CD1c-positive myeloid dendritic cell (primary cell): ENCODE measurements around the gene ADARB2.

Experiments used
- DNase-seq: peaks from one replicate; pipeline ENCODE4 v3.0.0-alpha.2; 2016; ENCODE audit errors: extremely low spot score

The ADARB2 gene

DNA sequence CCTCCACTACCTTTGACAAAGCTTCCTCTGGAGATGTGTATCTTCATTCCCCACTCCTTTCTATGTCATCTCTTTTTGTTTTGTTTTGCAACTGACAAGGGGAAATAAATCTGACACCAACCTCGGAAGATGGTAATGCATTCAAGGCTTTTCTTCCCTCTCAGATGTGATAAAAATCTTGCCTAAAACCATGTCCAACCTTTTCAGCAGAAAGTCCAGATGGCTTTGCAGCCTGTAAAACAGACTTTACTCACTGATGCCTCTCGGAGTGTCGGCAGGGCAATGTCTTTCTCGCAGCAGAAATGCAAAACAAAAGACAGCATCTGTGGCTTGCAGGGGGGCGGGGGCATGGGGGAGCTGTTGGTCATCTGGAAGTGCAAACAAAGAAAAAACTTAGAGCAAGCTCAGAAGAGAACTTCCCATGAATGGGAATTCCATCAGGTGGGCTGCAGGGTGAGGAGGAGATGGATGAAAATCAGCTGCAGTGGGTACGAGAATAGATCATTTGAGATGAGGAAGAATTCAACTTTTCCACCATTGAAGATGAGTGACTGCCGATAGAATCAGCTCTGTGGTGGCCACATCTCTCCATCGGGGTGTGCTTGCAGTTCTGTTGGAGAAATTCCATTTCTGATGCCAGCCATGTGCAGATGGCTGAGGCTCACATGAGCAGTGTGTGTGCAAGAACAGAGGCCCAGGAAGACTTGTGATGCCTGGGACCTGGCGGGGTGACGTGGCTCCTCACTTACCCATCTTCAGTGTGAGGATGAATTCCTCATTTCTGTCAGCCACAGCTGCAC lies 443.5 kb downstream of the ADARB2 start:
- no peak for DNase-seq

DNA sequence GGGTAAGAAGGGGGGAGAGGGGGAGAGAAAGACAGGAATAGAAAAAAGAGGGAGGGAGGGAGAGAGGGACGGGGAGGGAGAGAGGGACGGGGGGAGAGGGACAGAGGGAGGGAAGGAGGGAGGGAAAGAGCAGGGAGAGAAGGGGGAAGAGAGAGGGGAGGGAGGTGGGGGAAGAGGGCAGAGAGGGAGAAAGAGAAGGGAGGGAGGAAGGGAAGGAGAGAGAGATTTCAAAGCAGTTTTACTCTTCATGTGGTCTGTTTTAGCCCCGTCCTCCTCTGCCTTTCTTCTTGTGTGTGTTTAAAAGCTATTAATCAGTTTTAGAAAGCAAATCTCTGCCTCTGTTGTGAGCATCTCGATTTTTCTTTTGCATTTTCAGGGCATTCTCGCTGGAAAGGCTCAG lies 444.2 kb downstream of the ADARB2 start:
- DNase-seq, result no peak

DNA sequence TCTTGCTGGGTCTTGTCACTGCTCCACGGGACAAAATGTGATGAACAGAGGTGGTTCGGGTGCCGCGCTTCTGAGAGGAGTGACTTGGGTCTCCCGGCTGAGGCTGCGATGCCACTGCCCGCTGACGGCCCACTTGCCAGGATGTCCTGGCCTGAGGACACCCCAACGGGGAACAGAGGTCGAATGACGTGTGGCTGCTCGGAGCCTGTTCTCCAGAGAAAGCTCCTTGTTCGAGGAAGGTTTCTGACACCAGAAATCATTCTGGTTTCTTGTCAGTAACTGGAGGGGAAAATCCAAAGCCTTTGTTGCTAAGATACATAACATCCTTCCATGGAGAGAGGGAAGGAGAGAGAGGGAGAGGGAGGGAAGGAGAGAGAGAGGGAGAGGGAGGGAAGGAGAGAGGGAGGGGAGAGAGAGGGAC lies 444.7 kb downstream of the ADARB2 start:
- DNase-seq, result no peak

DNA sequence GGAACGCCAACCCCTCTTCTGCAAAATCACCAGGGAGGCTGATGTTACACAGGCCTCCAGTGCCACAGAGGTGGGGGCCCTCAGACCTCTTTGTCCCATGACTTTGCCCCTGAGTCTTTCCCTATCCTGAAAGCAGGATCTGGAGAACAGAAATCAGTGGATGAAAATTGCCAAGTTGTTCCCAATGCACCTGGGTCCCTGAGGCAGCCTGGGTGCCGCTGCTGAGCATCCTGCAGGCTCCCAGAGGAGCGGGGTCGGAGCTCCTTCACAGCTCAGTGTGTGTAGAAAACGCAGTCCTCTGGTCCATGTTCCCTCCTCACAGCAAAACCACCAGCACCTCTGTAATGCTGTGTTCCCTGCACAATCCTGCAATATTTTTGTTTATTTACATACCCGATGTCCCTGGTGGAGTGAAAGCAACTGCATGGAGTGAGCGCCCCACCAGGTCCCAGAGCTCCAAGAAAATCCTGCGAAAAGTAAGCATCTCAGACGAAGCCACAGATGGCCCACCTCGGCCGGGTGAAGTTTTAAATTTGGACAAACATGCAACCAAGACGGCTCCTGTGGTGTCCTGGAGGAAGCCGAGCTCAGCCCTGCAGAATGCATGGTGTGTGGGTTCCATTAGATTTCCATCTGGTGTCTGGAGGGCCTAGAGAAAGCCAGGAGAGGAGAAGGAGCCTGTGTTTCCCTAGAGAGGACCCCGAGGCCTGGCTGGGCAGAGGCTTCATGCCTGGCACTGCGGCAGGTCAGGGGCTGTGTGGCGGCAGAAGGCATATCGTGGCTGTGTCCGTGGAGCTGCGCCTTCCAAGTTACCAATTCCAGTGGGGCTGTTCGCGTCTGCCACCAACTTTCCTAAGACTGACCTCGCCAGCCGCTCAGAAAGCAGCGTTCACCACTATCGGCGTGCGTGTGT lies 445.9 kb downstream of the ADARB2 start:
- DNase-seq, result no peak

DNA sequence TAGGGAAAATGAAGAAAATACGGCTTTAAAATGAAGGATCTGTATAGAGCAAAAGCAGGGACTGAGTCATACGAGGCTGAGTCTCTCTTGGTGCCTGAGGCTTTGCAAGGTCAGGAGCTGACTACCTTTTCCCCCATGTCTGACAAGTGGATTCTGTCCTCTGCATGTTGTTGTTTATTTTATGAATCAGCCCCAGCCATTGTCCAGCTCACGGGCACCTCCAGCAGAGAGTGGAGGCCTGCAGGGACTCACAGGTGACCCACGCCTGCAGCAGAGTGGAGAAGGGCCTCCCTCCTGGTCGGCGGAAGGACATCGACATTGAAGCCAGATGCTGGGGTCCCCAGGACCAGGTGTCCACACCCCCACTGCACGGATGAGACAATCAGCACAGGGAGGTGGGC lies 447.3 kb downstream of the ADARB2 start:
- DNase-seq, result no peak

- DNase-seq, result no peak
Observed at GRCh38 chr10:1289591-1289990, 447.7 kb downstream of the ADARB2 start.

GRCh38 chr10:1287971-1288401 lies 449.3 kb downstream of the ADARB2 start:
- DNase-seq, result peak; percentile 27

- peak; percentile 2 for DNase-seq
Observed at GRCh38 chr10:1287487-1287886, 449.8 kb downstream of the ADARB2 start.

GRCh38 chr10:1284076-1284475 lies 453.2 kb downstream of the ADARB2 start:
- DNase-seq, result no peak

DNA sequence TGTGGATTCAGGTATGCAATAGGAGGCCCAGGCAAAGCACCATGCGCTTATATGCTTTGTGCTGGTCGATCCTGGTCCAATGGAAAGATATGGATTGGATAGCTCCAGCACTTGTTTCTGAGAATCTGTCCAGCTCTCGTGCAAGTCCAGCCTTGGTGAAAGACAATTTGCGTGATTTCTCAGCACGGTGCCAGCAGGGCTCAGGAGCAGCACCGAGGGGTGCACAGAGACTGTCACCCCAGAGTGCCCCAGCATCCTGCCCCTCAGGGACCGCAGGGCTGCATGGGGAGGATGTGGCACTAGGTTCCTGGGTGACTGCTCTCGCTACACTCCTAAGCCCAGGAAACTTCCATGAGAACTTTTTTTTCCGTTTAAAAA lies 455.9 kb downstream of the ADARB2 start:
- no peak for DNase-seq

DNA sequence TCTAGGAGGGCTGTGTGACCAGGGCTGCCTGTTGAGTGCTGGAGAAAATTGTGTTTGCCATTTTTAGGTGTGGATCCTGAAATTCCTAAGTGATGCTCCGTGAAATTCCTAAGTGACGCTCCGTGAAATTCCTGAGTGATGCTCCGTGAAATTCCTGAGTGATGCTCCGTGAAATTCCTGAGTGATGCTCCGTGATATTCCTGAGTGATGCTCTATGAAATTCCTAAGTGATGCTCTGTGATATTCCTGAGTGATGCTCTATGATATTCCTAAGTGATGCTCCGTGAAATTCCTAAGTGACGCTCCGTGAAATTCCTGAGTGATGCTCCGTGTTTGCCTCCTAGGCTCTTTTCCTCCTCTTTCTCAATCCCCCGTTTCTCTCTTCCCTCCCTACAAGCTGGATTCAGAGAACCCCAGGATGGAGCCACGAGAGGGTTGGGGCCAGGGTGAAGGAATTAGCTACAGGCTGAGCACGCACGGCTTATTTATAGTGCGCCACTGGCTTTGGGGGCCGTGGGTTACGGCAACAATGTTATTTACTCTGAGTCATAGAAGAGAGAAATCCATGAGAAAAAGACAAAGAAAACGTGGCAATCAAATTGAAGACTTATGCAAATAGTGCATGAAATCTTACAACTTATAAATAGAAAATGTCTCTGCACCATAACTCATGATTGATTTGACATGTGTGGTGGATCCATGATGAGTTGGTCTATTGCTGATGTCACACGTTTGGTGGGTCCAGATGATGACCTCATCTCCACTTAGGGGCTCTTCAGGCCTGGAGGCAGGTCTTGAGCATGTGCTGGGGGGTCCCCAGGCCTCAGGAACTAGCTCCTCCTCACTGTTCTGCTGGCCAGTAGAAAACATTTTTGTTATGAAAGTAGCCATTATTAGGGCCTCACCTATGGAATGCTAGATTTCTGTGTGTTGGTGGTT lies 456.6 kb downstream of the ADARB2 start:
- DNase-seq, result no peak

GRCh38 chr10:1278306-1278705 lies 459.0 kb downstream of the ADARB2 start:
- DNase-seq, result no peak

DNA sequence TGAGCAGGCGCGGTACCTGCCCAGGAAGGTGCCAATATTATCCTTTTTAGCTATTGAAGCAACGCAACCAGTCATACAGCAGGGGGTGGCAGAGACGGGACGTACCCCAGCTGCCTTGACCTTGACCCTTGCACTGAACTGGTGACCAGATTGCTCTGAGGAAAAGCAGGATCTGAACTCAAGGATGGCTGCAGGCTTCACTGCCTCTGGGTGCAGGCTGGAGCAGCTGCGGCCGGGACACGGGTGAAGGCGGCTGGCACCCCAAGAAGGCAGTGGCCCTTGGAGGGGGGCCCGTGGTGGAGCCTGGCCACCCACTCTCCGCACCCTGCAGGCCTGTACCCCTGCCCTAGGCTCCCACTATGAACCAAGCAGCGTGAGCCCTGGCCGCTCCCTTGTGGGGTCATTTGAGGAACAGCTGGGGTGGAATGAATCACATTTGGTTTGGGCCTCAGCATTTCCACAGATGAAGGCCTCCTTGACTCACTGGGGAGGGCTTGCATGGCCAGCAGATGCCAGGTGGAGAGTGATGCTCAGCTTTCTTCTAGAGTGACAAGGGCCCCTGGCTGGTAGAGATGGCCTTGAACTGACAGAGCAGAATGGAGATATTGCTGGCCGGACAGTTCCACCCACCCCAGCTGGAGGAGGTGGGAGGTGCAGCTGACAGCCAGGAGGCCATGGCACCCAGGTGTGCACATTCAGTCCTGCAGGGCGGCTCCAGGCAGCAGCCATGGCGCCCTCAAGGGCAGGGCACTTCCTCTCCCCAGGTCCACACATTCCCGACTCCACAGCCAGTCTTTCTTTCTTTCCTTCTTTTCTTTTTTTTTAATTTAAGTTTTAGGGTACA lies 462.4 kb downstream of the ADARB2 start:
- no peak for DNase-seq

DNA sequence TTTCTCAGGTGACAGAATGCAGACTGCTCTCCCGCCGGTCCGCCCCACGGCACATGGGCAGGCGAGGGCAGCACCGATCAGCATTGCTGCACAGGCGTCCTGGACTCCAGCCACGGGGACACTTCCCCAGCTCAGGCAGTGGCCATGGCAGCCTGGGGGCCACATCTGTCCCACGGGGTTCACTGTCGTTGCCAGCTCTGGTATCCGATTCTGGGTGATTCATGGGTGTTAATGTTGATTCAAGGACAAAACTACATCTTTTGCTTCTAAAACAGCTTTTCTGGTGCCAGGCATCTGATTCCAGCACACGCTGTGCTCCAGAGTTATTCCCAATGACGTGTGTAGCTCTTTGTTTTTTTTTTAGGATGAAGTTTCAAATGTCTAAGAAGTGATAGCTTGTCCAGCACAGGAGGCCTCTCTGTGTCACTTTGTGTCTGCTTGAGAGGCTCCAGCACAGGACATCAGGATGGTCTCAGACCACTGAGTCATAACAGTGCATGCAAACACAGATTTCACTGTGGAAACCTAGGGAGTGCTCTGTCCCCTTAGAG lies 463.1 kb downstream of the ADARB2 start:
- no peak for DNase-seq

- DNase-seq, result no peak
Observed at GRCh38 chr10:1273372-1274105, 463.8 kb downstream of the ADARB2 start.

- no peak for DNase-seq
Observed at GRCh38 chr10:1272777-1273161, 464.6 kb downstream of the ADARB2 start.

GRCh38 chr10:1272079-1272776 lies 465.1 kb downstream of the ADARB2 start:
- DNase-seq, result no peak

DNA sequence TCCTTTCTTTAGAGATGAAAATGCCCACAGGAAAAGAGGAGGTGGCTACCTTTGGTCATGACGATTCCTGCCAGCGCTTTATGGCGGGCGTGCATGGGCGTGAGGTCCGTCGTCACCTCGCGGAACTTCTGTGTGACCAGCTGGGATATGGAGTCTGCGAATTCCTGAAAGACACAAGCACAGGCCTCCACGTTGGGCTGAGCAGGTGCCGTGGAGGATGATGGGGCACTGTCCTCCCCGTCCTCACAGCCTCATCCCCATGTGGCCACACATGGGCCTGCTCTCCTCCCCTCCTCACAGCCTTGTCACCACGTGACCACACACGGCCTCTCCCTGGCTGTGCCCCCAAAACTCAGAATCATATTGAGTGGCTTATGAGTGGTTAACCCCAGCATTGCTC lies 466.4 kb downstream of the ADARB2 start:
- no peak for DNase-seq

DNA sequence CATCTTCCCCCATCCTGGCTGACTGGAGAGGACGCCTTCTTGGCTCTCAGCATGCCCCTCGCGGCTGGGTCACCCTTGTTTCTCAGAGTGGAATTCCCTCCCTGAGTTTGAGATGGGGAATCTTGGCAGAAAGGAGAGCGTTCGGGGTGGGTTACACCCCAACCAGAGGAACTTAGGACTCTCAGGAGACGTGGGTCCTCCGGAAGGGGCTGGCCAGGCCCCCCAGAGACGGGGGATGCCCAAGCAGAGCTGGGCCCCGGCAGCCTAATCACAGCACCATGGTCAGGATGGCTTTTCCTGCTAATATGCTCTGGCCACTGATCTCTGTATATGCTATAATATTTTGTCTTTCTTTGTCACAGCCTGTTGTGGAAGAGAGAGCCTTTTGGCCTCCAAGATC lies 466.8 kb downstream of the ADARB2 start:
- DNase-seq, result no peak
